IPS-NIHi7 (cell line): ENCODE data around the gene CCDC63.

Source experiments
- DNase-seq: peaks from one replicate; pipeline ENCODE4 v3.0.0; 2012; ENCODE audit warnings: mixed read lengths; ENCODE audit errors: extremely low spot score

CCDC63 gene

GRCh38 chr12:110885152-110885840, 38.5 kb downstream of the CCDC63 start:
- DNase-seq, result no peak

- DNase-seq, result no peak
Measured at GRCh38 chr12:110888256-110888991, 41.6 kb downstream of the CCDC63 start.

- DNase-seq, result no peak
Measured at GRCh38 chr12:110889361-110889760, 42.6 kb downstream of the CCDC63 start.

- no peak for DNase-seq
Measured at GRCh38 chr12:110893956-110894355, 47.2 kb downstream of the CCDC63 start.

GRCh38 chr12:110896559-110896958, 49.8 kb downstream of the CCDC63 start:
- DNase-seq, result no peak

GRCh38 chr12:110901401-110901800, 54.6 kb downstream of the CCDC63 start:
- DNase-seq, result no peak

GRCh38 chr12:110903511-110903910, 56.7 kb downstream of the CCDC63 start:
- no peak for DNase-seq

- no peak for DNase-seq
Measured at GRCh38 chr12:110906083-110906482, 59.3 kb downstream of the CCDC63 start.

GRCh38 chr12:110906516-110906915, 59.7 kb downstream of the CCDC63 start:
- no peak for DNase-seq

GRCh38 chr12:110906985-110907384, 60.2 kb downstream of the CCDC63 start:
- no peak for DNase-seq

- DNase-seq, result no peak
Measured at GRCh38 chr12:110907583-110907982, 60.8 kb downstream of the CCDC63 start.

GRCh38 chr12:110908377-110909152, 61.8 kb downstream of the CCDC63 start:
- no peak for DNase-seq

GRCh38 chr12:110912263-110912662, 65.5 kb downstream of the CCDC63 start:
- DNase-seq, result no peak

- DNase-seq, result no peak
Measured at GRCh38 chr12:110913119-110914056, 66.6 kb downstream of the CCDC63 start.

GRCh38 chr12:110916295-110916875, 69.6 kb downstream of the CCDC63 start:
- DNase-seq, result no peak

- DNase-seq, result no peak
Measured at GRCh38 chr12:110917467-110917866, 70.7 kb downstream of the CCDC63 start.

- DNase-seq, result no peak
Measured at GRCh38 chr12:110917961-110918360, 71.2 kb downstream of the CCDC63 start.

- no peak for DNase-seq
Measured at GRCh38 chr12:110919720-110920119, 72.9 kb downstream of the CCDC63 start.

- no peak for DNase-seq
Measured at GRCh38 chr12:110920324-110920910, 73.6 kb downstream of the CCDC63 start, which contains the start of gene MYL2. TSS of gene MYL2 (minus strand) at chr12:110920579. CDS start at chr12:110920529, 50 bp downstream.

- DNase-seq, result no peak
Measured at GRCh38 chr12:110921262-110921661, 74.5 kb downstream of the CCDC63 start.

- no peak for DNase-seq
Measured at GRCh38 chr12:110922652-110923051, 75.9 kb downstream of the CCDC63 start.
